DOHH2 (cell line): ENCODE data around the gene NEUROD1.

ENCODE experiments used
- H3F3A ChIP-seq: fragments of 200-600 bp; sonication (generic), shearing (Covaris generic); 2 replicates; pipeline ENCODE4 v1.6.0; 2016; ENCODE audit warnings: antibody characterized with exemption, mild to moderate bottlenecking; ENCODE audit not compliant: control insufficient read depth, insufficient read depth
- H3K27ac ChIP-seq: fragments of 200-600 bp; sonication (generic); 2 replicates; pipeline ENCODE4 v1.5.1; 2014; ENCODE audit warnings: low read depth, mild to moderate bottlenecking, low read length, moderate library complexity
- H3K27me3 ChIP-seq: fragments of 200-600 bp; sonication (generic); 2 replicates; pipeline ENCODE4 v1.6.1; 2014; ENCODE audit warnings: mild to moderate bottlenecking, low read length, mixed read lengths; ENCODE audit not compliant: control insufficient read depth
- H3K36me3 ChIP-seq: fragments of 200-600 bp; sonication (generic); 2 replicates; pipeline ENCODE4 v1.6.1; 2014; ENCODE audit warnings: mild to moderate bottlenecking, low read length, moderate library complexity, mixed read lengths; ENCODE audit not compliant: control insufficient read depth
- H3K4me1 ChIP-seq: fragments of 200-600 bp; sonication (generic); 2 replicates; pipeline ENCODE4 v1.6.1; 2014; ENCODE audit warnings: mild to moderate bottlenecking, low read length, mixed read lengths; ENCODE audit not compliant: control insufficient read depth
- H3K4me2 ChIP-seq: fragments of 200-600 bp; sonication (generic); 2 replicates; pipeline ENCODE4 v1.6.0; 2014; ENCODE audit warnings: mild to moderate bottlenecking, low read length, moderate library complexity
- H3K4me3 ChIP-seq: fragments of 200-600 bp; sonication (generic); 2 replicates; pipeline ENCODE4 v1.5.1; 2014; ENCODE audit warnings: mild to moderate bottlenecking, low read length, mixed read lengths
- H3K79me2 ChIP-seq: fragments of 200-600 bp; sonication (generic); 2 replicates; pipeline ENCODE4 v1.6.1; 2014; ENCODE audit warnings: mild to moderate bottlenecking, low read length, mixed read lengths; ENCODE audit not compliant: control insufficient read depth
- H3K9me2 ChIP-seq: fragments of 200-600 bp; sonication (generic); replicated peaks from 2 replicates; pipeline ENCODE4 v1.6.1; 2014; ENCODE audit warnings: mild to moderate bottlenecking, low read length, mixed read lengths; ENCODE audit not compliant: control insufficient read depth
- H3K9me3 ChIP-seq: fragments of 200-600 bp; sonication (generic); 2 replicates; pipeline ENCODE4 v1.6.1; 2014; ENCODE audit warnings: antibody characterized with exemption, low read length, mixed read lengths; ENCODE audit not compliant: control insufficient read depth, insufficient read depth
- H4K20me1 ChIP-seq: fragments of 200-600 bp; sonication (generic); 2 replicates; pipeline ENCODE4 v1.6.0; 2014; ENCODE audit warnings: low read depth, mild to moderate bottlenecking, antibody characterized with exemption, low read length, moderate library complexity; ENCODE audit not compliant: control insufficient read depth, insufficient read depth
- EZH2phosphoT487 ChIP-seq: fragments of 200-600 bp; sonication (generic); IDR thresholded peaks from 2 replicates; pipeline ENCODE4 v1.6.1; 2017; ENCODE audit warnings: borderline replicate concordance, mild to moderate bottlenecking, antibody characterized with exemption, low read length, moderate library complexity, mixed read lengths
- TF ChIP-seq, protein P1 (sequence below): fragments of 200-600 bp; sonication (generic); IDR thresholded peaks from one replicate; pipeline ENCODE4 v1.5.1; 2014; ENCODE audit warnings: antibody characterized with exemption, mild to moderate bottlenecking, low read depth, low read length; ENCODE audit not compliant: poor library complexity, severe bottlenecking

Gene NEUROD1

DNA sequence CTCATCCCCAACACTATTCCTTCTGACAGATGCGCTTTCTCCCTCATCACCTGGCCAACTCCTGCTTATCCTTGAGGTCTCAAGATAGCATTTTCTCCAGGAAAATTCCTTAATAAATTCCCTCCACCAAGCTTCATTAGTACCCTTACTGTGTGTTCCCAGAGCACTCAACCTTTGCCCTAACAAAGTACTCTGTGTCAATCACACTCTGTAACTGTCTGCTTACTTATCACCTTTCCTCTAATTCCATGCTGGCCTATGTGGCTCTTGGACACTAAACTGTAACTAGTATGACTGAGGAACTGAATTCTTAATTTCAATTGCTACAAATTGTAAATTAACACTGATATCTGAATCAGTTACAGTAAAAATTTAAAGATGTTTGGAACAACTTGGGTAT is 17.9 kb upstream of the NEUROD1 start:
- TF ChIP-seq, protein P1, sequence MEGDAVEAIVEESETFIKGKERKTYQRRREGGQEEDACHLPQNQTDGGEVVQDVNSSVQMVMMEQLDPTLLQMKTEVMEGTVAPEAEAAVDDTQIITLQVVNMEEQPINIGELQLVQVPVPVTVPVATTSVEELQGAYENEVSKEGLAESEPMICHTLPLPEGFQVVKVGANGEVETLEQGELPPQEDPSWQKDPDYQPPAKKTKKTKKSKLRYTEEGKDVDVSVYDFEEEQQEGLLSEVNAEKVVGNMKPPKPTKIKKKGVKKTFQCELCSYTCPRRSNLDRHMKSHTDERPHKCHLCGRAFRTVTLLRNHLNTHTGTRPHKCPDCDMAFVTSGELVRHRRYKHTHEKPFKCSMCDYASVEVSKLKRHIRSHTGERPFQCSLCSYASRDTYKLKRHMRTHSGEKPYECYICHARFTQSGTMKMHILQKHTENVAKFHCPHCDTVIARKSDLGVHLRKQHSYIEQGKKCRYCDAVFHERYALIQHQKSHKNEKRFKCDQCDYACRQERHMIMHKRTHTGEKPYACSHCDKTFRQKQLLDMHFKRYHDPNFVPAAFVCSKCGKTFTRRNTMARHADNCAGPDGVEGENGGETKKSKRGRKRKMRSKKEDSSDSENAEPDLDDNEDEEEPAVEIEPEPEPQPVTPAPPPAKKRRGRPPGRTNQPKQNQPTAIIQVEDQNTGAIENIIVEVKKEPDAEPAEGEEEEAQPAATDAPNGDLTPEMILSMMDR: no peak
- TF ChIP-seq EZH2phosphoT487: no peak
- no peaks in the 10 kb centered on the region for H4K20me1 ChIP-seq
- no peaks in the 10 kb centered on the region for H3F3A ChIP-seq
- peaks cover 9% of the 10 kb centered on the region; the same call in 1 of the 2 replicates for H3K4me1 ChIP-seq
- H3K9me3 ChIP-seq: peaks cover 2% of the 10 kb centered on the region; the same call in 1 of the 2 replicates
- no peak overlapping the region for H3K4me2 ChIP-seq
- no peaks in the 10 kb centered on the region for H3K9me2 ChIP-seq
- H3K79me2 ChIP-seq: no peaks in the 10 kb centered on the region
- no peak overlapping the region for H3K4me3 ChIP-seq
- H3K27ac ChIP-seq: no peak overlapping the region
- H3K36me3 ChIP-seq: no peaks in the 10 kb centered on the region
- no peaks in the 10 kb centered on the region for H3K27me3 ChIP-seq

DNA sequence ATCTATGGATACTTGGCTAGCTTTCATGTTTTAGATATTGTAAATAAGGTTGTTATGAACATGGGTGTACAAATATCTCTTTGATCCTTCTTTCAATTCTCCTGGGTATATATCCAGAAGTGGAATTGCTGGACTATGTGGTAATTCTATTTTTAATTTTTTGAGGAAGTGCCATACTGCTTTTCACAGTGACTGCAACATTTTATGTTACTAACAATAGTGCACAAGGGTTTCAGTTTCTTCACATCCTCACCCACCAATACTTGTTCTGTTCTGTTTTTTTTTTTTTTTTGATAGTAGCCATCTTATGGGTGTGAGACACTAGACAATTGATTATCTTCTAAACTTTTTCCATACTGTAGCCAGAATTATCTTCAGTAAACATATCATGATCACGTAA is 17.3 kb upstream of the NEUROD1 start:
- Histone ChIP-seq H3K9me3 (no peaks in the 10 kb centered on the region), H3K4me2 (no peak overlapping the region), H3K4me3 (no peak overlapping the region), H3K4me1 (peaks cover 9% of the 10 kb centered on the region; the same call in 1 of the 2 replicates), H3K27me3 (no peaks in the 10 kb centered on the region), H3K9me2 (no peaks in the 10 kb centered on the region), H3F3A (no peaks in the 10 kb centered on the region), H3K27ac (no peak overlapping the region), H4K20me1 (no peaks in the 10 kb centered on the region), H3K79me2 (no peaks in the 10 kb centered on the region), H3K36me3 (no peaks in the 10 kb centered on the region)
- TF ChIP-seq EZH2phosphoT487: no peak
- TF ChIP-seq, protein P1: no peak

DNA sequence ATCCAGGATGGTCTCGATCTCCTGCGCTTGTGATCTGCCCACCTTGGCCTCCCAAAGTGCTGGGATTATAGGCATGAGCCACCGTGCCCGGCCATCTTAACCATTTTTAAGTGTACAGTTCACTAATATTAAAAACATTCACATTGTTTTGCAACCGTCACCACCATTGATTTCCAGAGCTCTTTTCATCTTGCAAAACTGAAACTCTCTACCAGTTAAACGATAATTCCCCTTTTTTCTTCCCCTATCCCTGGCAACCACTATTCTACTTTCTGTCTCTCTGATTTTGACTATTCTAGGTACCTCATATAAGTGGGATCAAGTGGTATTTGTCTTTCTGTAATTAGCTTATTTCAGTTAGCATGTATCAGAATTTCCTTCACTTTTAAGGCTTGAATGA is 16.8 kb upstream of the NEUROD1 start:
- Histone ChIP-seq H3K79me2 (no peaks in the 10 kb centered on the region), H3F3A (no peaks in the 10 kb centered on the region), H3K27ac (no peak overlapping the region), H3K4me1 (peaks cover 9% of the 10 kb centered on the region; the same call in 1 of the 2 replicates), H3K9me3 (no peaks in the 10 kb centered on the region), H3K4me2 (no peak overlapping the region), H3K27me3 (no peaks in the 10 kb centered on the region), H3K9me2 (no peaks in the 10 kb centered on the region), H4K20me1 (no peaks in the 10 kb centered on the region), H3K4me3 (no peak overlapping the region), H3K36me3 (no peaks in the 10 kb centered on the region)
- TF ChIP-seq, protein P1: no peak
- no peak for TF ChIP-seq EZH2phosphoT487

DNA sequence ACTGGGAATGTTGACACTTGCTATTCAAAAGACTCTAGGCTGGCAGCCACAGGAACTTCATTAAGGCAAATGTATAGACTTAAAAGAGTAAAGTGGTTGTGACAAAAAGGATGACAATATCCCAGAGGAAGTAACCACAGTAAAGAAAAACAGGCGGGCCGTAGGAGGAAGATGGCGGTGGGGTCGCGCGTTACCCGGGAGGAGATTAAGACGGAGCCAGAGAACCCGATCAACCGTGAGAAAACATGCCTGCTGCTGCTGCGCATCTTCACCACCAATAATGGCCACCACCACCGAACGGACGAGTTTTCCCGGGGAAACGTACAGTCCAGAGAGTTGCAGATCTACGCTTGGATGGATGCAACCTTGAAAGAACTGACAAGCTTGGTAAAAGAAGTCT is 14.0 kb upstream of the NEUROD1 start:
- H3K4me3 ChIP-seq: no peak overlapping the region
- no peak overlapping the region for H3K4me2 ChIP-seq
- no peak overlapping the region for H3K27ac ChIP-seq
- no peaks in the 10 kb centered on the region for H3K9me3 ChIP-seq
- TF ChIP-seq, protein P1: no peak
- no peak for TF ChIP-seq EZH2phosphoT487
- H3K36me3 ChIP-seq: no peaks in the 10 kb centered on the region
- H4K20me1 ChIP-seq: no peaks in the 10 kb centered on the region
- H3K9me2 ChIP-seq: no peaks in the 10 kb centered on the region
- H3F3A ChIP-seq: no peaks in the 10 kb centered on the region
- H3K27me3 ChIP-seq: no peaks in the 10 kb centered on the region
- H3K79me2 ChIP-seq: no peaks in the 10 kb centered on the region
- peaks cover 15% of the 10 kb centered on the region for H3K4me1 ChIP-seq
